K562 (cell line): Measurements from ENCODE around the gene LY6G6F. TPM values are rescaled to one million over a fixed set of nuclear protein-coding genes. Genes with fewer than 3 reads are reported as not detected.

Source experiments
- E2F1 ChIP-seq: sonication (generic); formaldehyde crosslinking; IDR thresholded peaks from 2 replicates; pipeline ENCODE4 v1.8.1; 2023; ENCODE audit warnings: mild to moderate bottlenecking, missing genetic modification reagents, moderate library complexity
- EP400 ChIP-seq: fragments of 450-650 bp; IDR thresholded peaks from 2 replicates; pipeline ENCODE4 v1.6.1; 2017; ENCODE audit warnings: antibody characterized with exemption, mild to moderate bottlenecking, moderate library complexity
- KLF6 ChIP-seq: fragments of 250-450 bp; sonication (Bioruptor Pico); IDR thresholded peaks from 2 replicates; pipeline ENCODE4 v1.4.0; 2020; ENCODE audit warnings: mild to moderate bottlenecking, moderate library complexity, borderline replicate concordance
- NUFIP1 ChIP-seq: fragments of 450-650 bp; IDR thresholded peaks from 2 replicates; pipeline ENCODE4 v1.6.1; 2018; ENCODE audit not compliant: partially characterized antibody
- RBM15 ChIP-seq: fragments of 200-400 bp; formaldehyde crosslinking; IDR thresholded peaks from 2 replicates; pipeline ENCODE4 v1.6.1; 2018; ENCODE audit warnings: mild to moderate bottlenecking, low read length, moderate library complexity; ENCODE audit not compliant: insufficient read depth
- RBM34 ChIP-seq: fragments of 200-400 bp; formaldehyde crosslinking; IDR thresholded peaks from 2 replicates; pipeline ENCODE4 v1.6.1; 2018; ENCODE audit warnings: low read length, borderline replicate concordance; ENCODE audit not compliant: insufficient read depth
- SFPQ ChIP-seq: fragments of 200-400 bp; formaldehyde crosslinking; IDR thresholded peaks from 2 replicates; pipeline ENCODE4 v1.6.1; 2017; ENCODE audit warnings: mild to moderate bottlenecking, low read depth, low read length, moderate library complexity
- SLC30A9 ChIP-seq: fragments of 250-450 bp; sonication (Bioruptor Pico); IDR thresholded peaks from 2 replicates; pipeline ENCODE4 v1.8.0; 2022; ENCODE audit warnings: mild to moderate bottlenecking, moderate library complexity
- SMAD3 ChIP-seq: fragments of 450-650 bp; formaldehyde crosslinking; conservative IDR thresholded peaks from 2 replicates; pipeline ENCODE4 v1.4.0; 2020; ENCODE audit warnings: mild to moderate bottlenecking
- SMARCE1 ChIP-seq: fragments of 450-650 bp; IDR thresholded peaks from 2 replicates; pipeline ENCODE4 v1.7.1; 2016; ENCODE audit warnings: mild to moderate bottlenecking
- SP1 ChIP-seq: sonication (generic); formaldehyde crosslinking; IDR thresholded peaks from 2 replicates; pipeline ENCODE4 v1.8.1; 2022; ENCODE audit warnings: mild to moderate bottlenecking, missing genetic modification reagents
- ZKSCAN8 ChIP-seq: fragments of 200-800 bp; sonication (Bioruptor generic); IDR thresholded peaks from 2 replicates; pipeline ENCODE4 v1.6.1; 2016; ENCODE audit warnings: missing genetic modification characterization, missing compliant biosample characterization
- ZNF318 ChIP-seq, 2 experiments: fragments of 450-650 bp; IDR thresholded peaks; 2 replicates each; pipeline ENCODE4 v1.6.1; 2016; ENCODE audit warnings: mild to moderate bottlenecking in 2 of 2, borderline replicate concordance in 1 of 2, low read depth in 1 of 2, moderate library complexity in 1 of 2
- ZNF586 ChIP-seq: fragments of 450-650 bp; formaldehyde crosslinking; conservative IDR thresholded peaks from 2 replicates; pipeline ENCODE4 v1.4.0; 2020; ENCODE audit warnings: mild to moderate bottlenecking, moderate library complexity
- polyA plus RNA-seq, 8 experiments: library from polyadenylated mRNA; depleted of rRNA in 4 of 8; stranded (reverse) in 5 of 8; unstranded in 3 of 8; fragments of >200 nt; fragmentation: Nextera tagmentation in 2 of 8; fragmentation: Illumina TruSeq in 1 of 8; extraction: Ambion mirVana in 2 of 8; extraction: Trizol in 1 of 8; gene quantifications; 2 replicates each; pipeline versions ENCODE4 v1.2.1 to v1.2.3, GENCODE V29; 2011 to 2014; ENCODE audit warnings: inconsistent platforms in 1 of 8, missing spikeins in 1 of 8
- total RNA-seq, 7 experiments: library from RNA; depleted of rRNA in 6 of 7; stranded (reverse); fragments of >200 nt in 6 of 7; fragmentation: Illumina TruSeq in 2 of 7; extraction: Trizol in 2 of 7; gene quantifications; 2 replicates each; pipeline versions ENCODE4 v1.2.1 to v1.2.3, GENCODE V29; 2011 to 2021; ENCODE audit warnings: low replicate concordance in 1 of 7

LY6G6F gene
- total and polyA plus RNA-seq, 9 of the 15 experiments (the other 6 are each of a cell fraction or from before 2014, with no cell fraction given): 0.14 to 0.50 (median 0.28) TPM; not detected in 2

- no peak for TF ChIP-seq NUFIP1
- peak; percentile 67 for TF ChIP-seq SMAD3 (CRISPR knock-in tag)
- TF ChIP-seq ZNF318 (IDR thresholded peaks at IDR 0.05; ENCODE audit: borderline replicate concordance in 1 of 2, low read depth in 1 of 2): no peak
- TF ChIP-seq EP400: no peak
- TF ChIP-seq ZNF586 (CRISPR knock-in tag): peak; percentile 7; the same call in 1 of the 2 replicates
- no peak for TF ChIP-seq ZKSCAN8 (CRISPR knock-in tag)
- TF ChIP-seq SMARCE1: no peak
- TF ChIP-seq KLF6 (CRISPR knock-in tag): peak; percentile 5; the same call in 1 of the 2 replicates
- peak; percentile 59 for TF ChIP-seq E2F1 (CRISPR knock-in tag)
- TF ChIP-seq RBM34: no peak
- TF ChIP-seq SFPQ: no peak
- peak; percentile 81 for TF ChIP-seq SP1 (CRISPR knock-in tag)
- no peak for TF ChIP-seq RBM15
- no peak for TF ChIP-seq SLC30A9
Observed at GRCh38 chr6:31737991-31738979, 31.6 kb downstream of the LY6G6F start (continued).
